GM12873 (cell line): ENCODE results near the gene NEDD4L.

Experiments
- TF ChIP-seq, protein P1 (sequence below): IDR thresholded peaks from 2 replicates; pipeline ENCODE4 v1.5.1; 2012; ENCODE audit warnings: low read depth, mild to moderate bottlenecking, moderate library complexity, low read length, control low read depth; ENCODE audit not compliant: insufficient read depth; ENCODE audit errors: missing control alignments

NEDD4L gene

DNA sequence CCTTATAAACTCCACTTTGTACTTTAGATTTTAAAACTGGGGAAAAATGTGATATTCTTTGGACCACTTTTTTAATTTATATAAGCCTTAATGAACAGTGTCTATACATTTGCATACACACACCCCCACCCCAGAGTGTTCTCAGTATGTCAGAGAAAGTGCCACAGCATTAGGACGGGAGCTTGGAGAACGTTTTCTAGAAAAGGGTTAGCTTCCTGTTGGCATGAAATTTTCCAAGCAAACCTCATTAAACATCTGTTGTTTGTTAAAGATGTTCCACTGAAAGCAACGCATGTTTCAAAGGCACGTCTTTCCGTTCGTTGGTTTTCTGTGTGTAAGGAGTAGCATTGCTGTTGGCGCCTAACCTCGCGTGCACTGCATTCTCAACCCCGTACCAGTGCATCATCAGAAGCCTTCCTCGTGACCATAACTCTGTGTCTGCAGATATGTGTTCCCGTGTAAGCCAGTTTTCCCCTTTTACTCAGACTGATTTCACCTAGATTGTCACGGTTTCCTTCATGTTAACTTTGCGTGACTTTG lies 356.4 kb downstream of the NEDD4L start:
- TF ChIP-seq, protein P1, sequence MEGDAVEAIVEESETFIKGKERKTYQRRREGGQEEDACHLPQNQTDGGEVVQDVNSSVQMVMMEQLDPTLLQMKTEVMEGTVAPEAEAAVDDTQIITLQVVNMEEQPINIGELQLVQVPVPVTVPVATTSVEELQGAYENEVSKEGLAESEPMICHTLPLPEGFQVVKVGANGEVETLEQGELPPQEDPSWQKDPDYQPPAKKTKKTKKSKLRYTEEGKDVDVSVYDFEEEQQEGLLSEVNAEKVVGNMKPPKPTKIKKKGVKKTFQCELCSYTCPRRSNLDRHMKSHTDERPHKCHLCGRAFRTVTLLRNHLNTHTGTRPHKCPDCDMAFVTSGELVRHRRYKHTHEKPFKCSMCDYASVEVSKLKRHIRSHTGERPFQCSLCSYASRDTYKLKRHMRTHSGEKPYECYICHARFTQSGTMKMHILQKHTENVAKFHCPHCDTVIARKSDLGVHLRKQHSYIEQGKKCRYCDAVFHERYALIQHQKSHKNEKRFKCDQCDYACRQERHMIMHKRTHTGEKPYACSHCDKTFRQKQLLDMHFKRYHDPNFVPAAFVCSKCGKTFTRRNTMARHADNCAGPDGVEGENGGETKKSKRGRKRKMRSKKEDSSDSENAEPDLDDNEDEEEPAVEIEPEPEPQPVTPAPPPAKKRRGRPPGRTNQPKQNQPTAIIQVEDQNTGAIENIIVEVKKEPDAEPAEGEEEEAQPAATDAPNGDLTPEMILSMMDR = no peak

DNA sequence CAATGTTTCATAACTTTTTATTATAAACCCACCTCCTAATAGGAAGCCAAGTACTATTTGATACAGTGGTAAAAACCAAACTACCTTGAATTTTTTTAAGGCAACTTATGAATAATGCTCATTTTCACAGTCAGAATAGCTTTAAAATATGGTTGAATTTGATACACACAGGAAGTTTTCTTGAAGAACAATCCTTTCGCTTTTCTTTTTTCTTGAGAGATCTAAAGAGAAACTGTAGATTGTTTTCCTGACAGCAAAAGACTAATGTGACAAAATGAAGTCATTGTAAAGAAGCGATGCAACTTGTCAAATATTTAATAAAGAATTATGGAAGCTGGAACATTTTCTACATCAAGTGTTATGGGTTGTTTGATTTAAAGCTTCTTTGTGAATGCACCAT lies 357.2 kb downstream of the NEDD4L start:
- TF ChIP-seq, protein P1 = no peak

DNA sequence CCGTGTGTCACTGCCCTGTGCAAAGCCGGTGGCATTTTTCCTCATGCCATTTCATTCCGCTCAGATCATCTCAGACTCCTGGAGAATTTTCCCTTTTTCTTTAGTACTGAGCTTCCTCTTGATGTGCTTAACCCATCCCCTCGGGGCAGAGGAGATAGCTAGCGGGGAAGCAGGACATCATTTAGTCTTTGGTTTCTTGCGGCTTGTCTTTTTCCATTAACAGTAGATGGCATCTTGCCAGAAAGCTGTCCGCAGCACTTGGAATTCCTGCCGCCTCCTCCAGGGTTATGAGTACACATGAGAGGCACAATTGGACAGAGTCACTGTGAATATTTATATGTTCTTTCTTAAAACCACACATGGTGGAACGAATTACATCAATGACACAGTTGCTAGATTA lies 358.2 kb downstream of the NEDD4L start:
- TF ChIP-seq, protein P1 = no peak

DNA sequence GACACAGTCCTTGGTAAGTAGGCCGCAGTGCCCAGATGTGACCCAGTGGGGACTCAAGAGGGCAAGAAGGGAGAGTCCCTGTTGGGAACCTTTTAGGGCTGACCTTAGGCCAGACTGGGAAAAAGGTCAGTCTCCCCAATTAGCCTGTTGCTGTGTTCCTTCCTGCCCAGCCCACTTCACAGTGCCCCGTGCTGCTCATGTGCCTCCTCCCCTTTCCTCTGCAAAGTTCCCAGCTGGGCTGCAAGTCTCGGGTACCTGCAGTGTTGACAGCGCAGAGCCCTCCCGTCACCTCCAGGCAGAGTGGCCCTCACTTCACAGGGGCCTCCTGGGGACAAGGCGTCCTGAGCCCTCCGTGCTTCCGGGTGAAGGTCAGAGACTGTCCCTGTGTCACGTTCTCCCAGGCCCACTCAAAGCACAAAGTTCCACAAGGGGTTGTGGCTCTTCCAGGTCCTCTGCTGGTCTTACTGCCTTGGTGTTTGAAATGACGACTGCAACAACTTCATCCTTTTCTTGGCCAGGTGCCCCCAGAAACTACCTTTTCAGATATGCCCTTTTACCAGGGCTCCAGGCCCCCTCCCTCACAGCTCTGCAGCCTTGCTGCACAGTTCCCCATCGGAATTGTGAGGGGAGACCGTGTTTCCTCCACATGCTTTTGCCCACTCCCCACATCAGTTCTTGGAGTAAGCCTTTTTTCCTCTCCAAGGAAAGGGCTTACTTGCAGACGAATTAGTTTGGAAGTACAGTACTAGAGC lies 359.1 kb downstream of the NEDD4L start:
- TF ChIP-seq, protein P1 = no peak

DNA sequence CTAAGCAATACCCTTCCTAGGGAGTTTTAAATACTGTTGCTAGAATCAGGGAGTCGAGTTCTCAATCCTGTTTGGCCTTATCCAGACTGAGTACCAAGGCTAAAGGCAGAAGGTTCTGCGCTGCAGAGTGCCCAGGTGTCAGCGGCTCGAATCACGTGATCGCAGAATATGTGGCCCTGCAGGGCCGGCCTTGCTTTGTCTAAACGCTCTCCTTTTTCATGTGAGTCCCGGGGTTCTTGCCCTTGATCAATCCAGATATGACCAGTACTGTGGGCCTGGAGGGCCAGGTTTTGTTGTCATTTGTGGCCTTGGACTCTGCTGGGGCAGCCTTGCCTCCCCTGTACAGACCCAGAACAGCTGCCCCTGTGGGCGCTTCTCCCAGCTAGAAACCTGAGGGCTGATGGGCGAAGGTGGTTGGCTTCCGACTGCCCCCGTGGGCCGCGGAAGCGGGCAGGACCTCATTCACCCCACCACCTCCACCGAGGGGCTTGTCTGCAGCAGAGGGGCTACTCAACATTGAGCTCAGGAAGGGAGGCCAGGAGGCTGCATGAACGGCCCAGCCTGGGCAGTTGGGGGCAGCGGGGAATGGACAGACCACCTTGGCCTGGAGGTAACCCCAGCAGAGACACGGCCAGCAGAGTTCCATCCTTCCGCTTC lies 359.9 kb downstream of the NEDD4L start:
- TF ChIP-seq, protein P1 = no peak

DNA sequence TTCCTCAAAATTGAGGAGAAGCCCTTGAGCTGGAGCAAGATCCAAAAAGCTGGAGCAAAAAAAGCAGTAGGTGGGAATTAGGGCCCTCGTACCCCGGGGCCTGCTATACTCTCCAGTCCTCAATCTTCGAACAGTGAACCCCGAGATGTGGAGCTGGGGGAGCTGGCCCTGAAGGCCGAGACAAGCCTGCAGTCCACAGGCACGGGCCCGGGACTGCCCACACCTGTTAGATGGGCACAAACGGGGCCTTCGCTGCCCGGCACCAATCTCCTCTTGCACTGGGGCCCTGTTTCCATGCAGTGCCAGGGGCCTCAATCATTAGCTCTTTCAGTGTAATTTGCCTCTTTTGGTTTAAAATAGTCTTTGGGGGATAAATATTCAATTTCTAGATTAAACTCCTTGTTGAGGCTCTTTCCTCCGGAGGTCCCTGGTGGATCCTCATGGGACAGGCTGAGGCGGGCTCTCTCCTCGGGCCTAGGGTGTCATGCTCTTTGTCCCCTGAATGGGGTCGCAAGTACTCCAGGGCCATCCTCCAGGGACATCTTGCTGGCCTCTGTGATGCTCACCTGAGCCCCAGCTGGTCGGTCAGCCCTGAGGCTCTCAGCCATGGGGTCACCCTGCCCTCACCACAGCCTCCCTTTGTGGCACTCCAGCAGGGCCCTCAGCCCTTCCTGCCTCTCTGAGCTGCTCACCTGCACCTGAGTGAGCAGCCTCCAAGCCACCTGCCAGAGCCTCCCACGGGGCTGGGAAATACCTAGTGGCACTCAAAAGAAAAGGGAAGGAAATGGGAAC lies 361.3 kb downstream of the NEDD4L start:
- TF ChIP-seq, protein P1 = no peak

DNA sequence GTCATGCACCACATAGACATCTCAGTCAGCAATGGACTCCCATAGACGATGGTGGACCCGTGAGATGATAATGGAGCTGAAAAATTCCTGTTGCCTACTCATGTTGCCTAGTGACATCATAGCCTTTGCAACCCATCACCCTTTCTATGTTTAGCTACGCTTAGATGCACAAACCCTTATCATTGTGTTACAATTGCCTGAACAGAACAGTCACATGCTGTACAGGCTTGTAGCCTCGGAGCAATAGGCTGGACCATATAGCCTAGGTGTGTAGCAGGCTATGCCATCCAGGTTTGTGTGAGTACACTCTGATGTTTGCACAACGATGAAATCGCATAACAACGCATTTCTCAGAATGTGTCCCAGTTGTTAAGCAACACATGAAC lies 363.2 kb downstream of the NEDD4L start:
- TF ChIP-seq, protein P1 = no peak
